Thymus (tissue), 14 donors: Measurements from ENCODE around the gene LAD1. TPM values are rescaled to one million over a fixed set of nuclear protein-coding genes. Genes with fewer than 3 reads are reported as not detected.
A peak's percentile ranks its signal among the peaks of the same experiment; 100 is the strongest.

Source experiments
- DNase-seq, 9 donors: peaks; one replicate each; pipeline ENCODE4 v3.0.0-alpha.2; 2013; ENCODE audit warnings: low spot score in 9 of 9, low read depth in 6 of 9, missing footprints in 1 of 9
- H3K27ac ChIP-seq, 2 donors: one replicate each; pipeline ENCODE4 v1.5.1; 2013; ENCODE audit warnings: control low read depth in 1 of 2, low read depth in 1 of 2, low read length in 1 of 2, mild to moderate bottlenecking in 1 of 2, moderate library complexity in 1 of 2
- H3K27me3 ChIP-seq, 2 donors: one replicate each; pipeline ENCODE4 v1.5.1; 2013; ENCODE audit warnings: low read length in 1 of 2; ENCODE audit not compliant: control insufficient read depth in 2 of 2, insufficient read depth in 1 of 2
- H3K36me3 ChIP-seq, 2 donors: one replicate each; pipeline ENCODE4 v1.5.1; 2013; ENCODE audit warnings: low read length in 1 of 2, mild to moderate bottlenecking in 1 of 2, moderate library complexity in 1 of 2; ENCODE audit not compliant: control insufficient read depth in 2 of 2, insufficient read depth in 2 of 2
- H3K4me1 ChIP-seq, 2 donors: one replicate each; pipeline ENCODE4 v1.5.1; 2013; ENCODE audit warnings: low read length in 2 of 2; ENCODE audit not compliant: control insufficient read depth in 2 of 2, insufficient read depth in 2 of 2
- H3K4me3 ChIP-seq, 2 donors: one replicate each; pipeline ENCODE4 v1.5.1; 2013; ENCODE audit warnings: low read length in 2 of 2, control low read depth in 1 of 2, mild to moderate bottlenecking in 1 of 2
- H3K9me3 ChIP-seq, 2 donors: one replicate each; pipeline ENCODE4 v1.5.1; 2013; ENCODE audit warnings: low read length in 1 of 2, mild to moderate bottlenecking in 1 of 2; ENCODE audit not compliant: control insufficient read depth in 2 of 2, insufficient read depth in 1 of 2
- WGBS: extraction: QIAGEN DNeasy Blood & Tissue Kit; methylation state at CpG from one replicate; pipeline ENCODE4 v1.1.7; 2013; 5-methylcytosine and 5-hydroxymethylcytosine counted together
- long read RNA-seq, 10 donors: transcript quantifications; one replicate each; lab custom pipeline, GENCODE V29; 2026
- polyA plus RNA-seq: library from polyadenylated mRNA; stranded (reverse); fragments of 200-250 nt; gene quantifications from one replicate; pipeline ENCODE4 v1.2.3, GENCODE V29; 2013
- total RNA-seq: library from RNA; stranded (reverse); fragments of 120-200 nt; gene quantifications from one replicate; pipeline ENCODE4 v1.2.4, GENCODE V29; 2013
- donor health status: healthy.

LAD1 gene
- total RNA-seq, result 9.1 TPM
- polyA plus RNA-seq, result 19.5 TPM
- long read RNA-seq, donor 1, result 0 reads
- long read RNA-seq, donor 2, partial matches to known transcripts, result 5 of 9 reads
- long read RNA-seq, donor 2, other reads (novel, unspliced or antisense), result 0 of 9 reads
- long read RNA-seq, donor 3, partial matches to known transcripts, result 0 of 3 reads
- long read RNA-seq, donor 3, other reads (novel, unspliced or antisense), result 0 of 3 reads
- long read RNA-seq, donor 4, partial matches to known transcripts, result 7 of 9 reads
- long read RNA-seq, donor 4, other reads (novel, unspliced or antisense), result 0 of 9 reads
- long read RNA-seq, donor 5, transcript LAD1-202 (10 exons, 2,906 nt), result major isoform, 7 of 15 reads
- long read RNA-seq, donor 5, partial matches to known transcripts, result 8 of 15 reads
- long read RNA-seq, donor 5, other reads (novel, unspliced or antisense), result 0 of 15 reads
- long read RNA-seq, donor 6, partial matches to known transcripts, result 0 of 1 reads
- long read RNA-seq, donor 6, other reads (novel, unspliced or antisense), result 0 of 1 reads
- long read RNA-seq, donor 7, partial matches to known transcripts, result 0 of 1 reads
- long read RNA-seq, donor 7, other reads (novel, unspliced or antisense), result 0 of 1 reads
- long read RNA-seq, donor 8, partial matches to known transcripts, result 0 of 1 reads
- long read RNA-seq, donor 8, other reads (novel, unspliced or antisense), result 0 of 1 reads
- long read RNA-seq, donor 9, partial matches to known transcripts, result 0 of 1 reads
- long read RNA-seq, donor 9, other reads (novel, unspliced or antisense), result 0 of 1 reads
- long read RNA-seq, donor 10, partial matches to known transcripts, result 0 of 1 reads
- long read RNA-seq, donor 10, other reads (novel, unspliced or antisense), result 0 of 1 reads

- DNase-seq, result no peak
- Histone ChIP-seq H3K4me3 (peak within 1 kb of the TSS in 1 of 2 donors; percentile 18), H3K27me3 (peaks cover 26 to 80% of the 10 kb centered on the region in 2 donors), H3K4me1 (no peaks in the 10 kb centered on the region), H3K36me3 (no peaks in the 10 kb centered on the region), H3K9me3 (peaks cover 0 to 3% of the 10 kb centered on the region in 2 donors), H3K27ac (no peak within 1 kb of the TSS)
- WGBS, result 10% methylated on average over 25 of the region's 25 CpGs
These were observed at the start of gene LAD1 for GRCh38 chr1:201399018-201399351. Gene LAD1, minus strand, starts transcription at chr1:201399324. Its CDS starts 18 bp downstream, at chr1:201399306.

- H3K9me3 ChIP-seq, result no peaks in the 10 kb centered on the region
- 48% methylated on average over 20 of the region's 20 CpGs for WGBS
- no peaks in the 10 kb centered on the region for H3K36me3 ChIP-seq
- H3K27me3 ChIP-seq, result peaks cover 0 to 2% of the 10 kb centered on the region in 2 donors
- H3K27ac ChIP-seq, result no peak overlapping the region
- peak in 7 of 9 donors; percentile 27 to 78 (median 66) for DNase-seq
- H3K4me3 ChIP-seq, result no peak overlapping the region
- peaks cover 5 to 15% of the 10 kb centered on the region in 2 donors for H3K4me1 ChIP-seq
These were observed 49.1 kb upstream of the LAD1 start for GRCh38 chr1:201447903-201448871.

- H3K27me3 ChIP-seq, result peaks cover 0 to 2% of the 10 kb centered on the region in 2 donors
- H3K9me3 ChIP-seq, result no peaks in the 10 kb centered on the region
- DNase-seq, result no peak
- H3K36me3 ChIP-seq, result no peaks in the 10 kb centered on the region
- WGBS, result 95% methylated on average over 6 of the region's 6 CpGs
- peaks cover 0 to 4% of the 10 kb centered on the region in 2 donors for H3K4me1 ChIP-seq
- no peak overlapping the region for H3K27ac ChIP-seq
- no peak overlapping the region for H3K4me3 ChIP-seq
These were observed 46.2 kb upstream of the LAD1 start for GRCh38 chr1:201445310-201445709.

- H3K36me3 ChIP-seq, result no peaks in the 10 kb centered on the region
- WGBS, result 85% methylated on average over 4 of the region's 4 CpGs
- H3K4me1 ChIP-seq, result peaks cover 0 to 4% of the 10 kb centered on the region in 2 donors
- no peak for DNase-seq
- H3K9me3 ChIP-seq, result no peaks in the 10 kb centered on the region
- peaks cover 0 to 2% of the 10 kb centered on the region in 2 donors for H3K27me3 ChIP-seq
- no peak overlapping the region for H3K4me3 ChIP-seq
- H3K27ac ChIP-seq, result no peak overlapping the region
These were observed 45.7 kb upstream of the LAD1 start for GRCh38 chr1:201444792-201445191.

- no peak overlapping the region for H3K27ac ChIP-seq
These were observed 44.6 kb upstream of the LAD1 start for GRCh38 chr1:201443747-201444146.

GRCh38 chr1:201436969-201437368 lies 37.8 kb upstream of the LAD1 start:
- 88% methylated on average over 3 of the region's 3 CpGs for WGBS
- no peaks in the 10 kb centered on the region for H3K4me1 ChIP-seq
- peaks cover 0 to 2% of the 10 kb centered on the region in 2 donors for H3K27me3 ChIP-seq

More at GRCh38 chr1:201443747-201444146, 44.6 kb upstream of the LAD1 start:
- peaks cover 0 to 2% of the 10 kb centered on the region in 2 donors for H3K27me3 ChIP-seq
- DNase-seq, result no peak
- 97% methylated on average over 7 of the region's 7 CpGs for WGBS
- no peaks in the 10 kb centered on the region for H3K36me3 ChIP-seq
- H3K9me3 ChIP-seq, result no peaks in the 10 kb centered on the region
- no peak overlapping the region for H3K4me3 ChIP-seq
- peaks cover 0 to 4% of the 10 kb centered on the region in 2 donors for H3K4me1 ChIP-seq

GRCh38 chr1:201436393-201436792 lies 37.3 kb upstream of the LAD1 start:
- Histone ChIP-seq H3K27ac (no peak overlapping the region), H3K4me1 (no peaks in the 10 kb centered on the region), H3K27me3 (peaks cover 0 to 2% of the 10 kb centered on the region in 2 donors), H3K9me3 (no peaks in the 10 kb centered on the region), H3K4me3 (no peak overlapping the region), H3K36me3 (no peaks in the 10 kb centered on the region)
- no peak for DNase-seq
- 80% methylated on average over 6 of the region's 6 CpGs for WGBS

More at GRCh38 chr1:201436969-201437368, 37.8 kb upstream of the LAD1 start:
- Histone ChIP-seq H3K27ac (no peak overlapping the region), H3K9me3 (no peaks in the 10 kb centered on the region), H3K36me3 (no peaks in the 10 kb centered on the region), H3K4me3 (no peak overlapping the region)
- DNase-seq, result no peak

GRCh38 chr1:201434266-201434665 lies 35.1 kb upstream of the LAD1 start:
- peaks cover 0 to 2% of the 10 kb centered on the region in 2 donors for H3K27me3 ChIP-seq
- H3K4me3 ChIP-seq, result no peak overlapping the region
- no peaks in the 10 kb centered on the region for H3K4me1 ChIP-seq
- H3K9me3 ChIP-seq, result no peaks in the 10 kb centered on the region
- DNase-seq, result no peak
- H3K27ac ChIP-seq, result no peak overlapping the region
- 80% methylated on average over 3 of the region's 3 CpGs for WGBS
- no peaks in the 10 kb centered on the region for H3K36me3 ChIP-seq
